HUES6 (cell line): Measurements from ENCODE around the gene SGCD.
"Not testable (repeated sequence)": the region's sequence is repeated elsewhere in the genome, so short reads cannot be mapped to it uniquely, and the experiment has no call there.

ENCODE experiments used
- H3K27ac ChIP-seq: 2 replicates; pipeline ENCODE4 v1.7.0; 2013; ENCODE audit warnings: low read depth, mild to moderate bottlenecking, low read length, inconsistent platforms
- H3K27me3 ChIP-seq: 2 replicates; pipeline ENCODE4 v1.6.1; 2013; ENCODE audit warnings: low read length; ENCODE audit not compliant: control insufficient read depth, insufficient read depth
- H3K36me3 ChIP-seq: 2 replicates; pipeline ENCODE4 v1.6.1; 2013; ENCODE audit warnings: low read length; ENCODE audit not compliant: control insufficient read depth, insufficient read depth
- H3K4me1 ChIP-seq: 2 replicates; pipeline ENCODE4 v1.6.1; 2013; ENCODE audit warnings: low read length; ENCODE audit not compliant: control insufficient read depth, insufficient read depth
- H3K4me3 ChIP-seq: 2 replicates; pipeline ENCODE4 v1.5.1; 2013; ENCODE audit warnings: low read depth, low read length
- H3K9ac ChIP-seq: one replicate; pipeline ENCODE4 v1.6.1; 2013; ENCODE audit warnings: mild to moderate bottlenecking, low read length
- H3K9me3 ChIP-seq: 2 replicates; pipeline ENCODE4 v1.6.1; 2013; ENCODE audit warnings: low read depth, low read length; ENCODE audit not compliant: control insufficient read depth, insufficient read depth

The SGCD gene

DNA sequence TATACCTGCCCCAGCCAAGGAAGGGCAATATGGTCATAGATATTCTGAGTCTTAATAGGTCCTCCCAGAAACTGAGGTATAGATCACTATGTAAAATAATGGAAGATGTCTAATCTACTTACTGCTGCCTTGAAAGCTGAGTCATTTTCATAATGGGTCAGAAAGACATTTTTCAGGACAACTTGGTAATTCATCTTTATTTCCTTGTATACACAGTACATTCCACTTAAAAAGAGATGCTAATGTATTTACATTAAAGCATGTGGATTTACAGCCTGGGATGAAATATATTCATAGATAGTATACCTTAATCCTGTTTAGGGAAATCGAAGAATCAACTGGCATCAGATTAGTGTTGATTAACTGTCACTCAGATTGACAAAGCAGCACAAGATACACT is 304.0 kb downstream of the SGCD start:
- Histone ChIP-seq H3K4me1 (no peaks in the 10 kb centered on the region), H3K27me3 (no peaks in the 10 kb centered on the region), H3K4me3 (no peak overlapping the region), H3K9ac (no peak overlapping the region), H3K36me3 (no peaks in the 10 kb centered on the region), H3K9me3 (no peaks in the 10 kb centered on the region), H3K27ac (no peak overlapping the region)

DNA sequence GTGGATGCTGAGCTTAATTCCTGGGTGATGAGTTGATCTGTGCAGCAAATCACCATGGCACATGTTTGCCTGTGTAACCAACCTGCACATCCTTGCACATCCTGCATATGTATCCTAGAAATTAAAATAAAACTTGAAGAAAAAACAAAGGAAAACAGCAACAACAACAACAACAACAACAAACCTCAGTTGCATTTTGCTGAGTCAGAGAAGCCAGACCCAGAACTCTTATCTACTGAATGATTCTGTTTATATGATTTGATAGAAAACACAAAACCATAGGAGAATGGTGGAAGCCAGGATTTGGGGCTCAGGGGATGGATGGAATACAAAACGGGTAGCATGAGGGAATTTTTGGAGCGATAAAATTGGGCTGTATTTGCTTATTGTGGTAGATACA is 307.3 kb downstream of the SGCD start:
- Histone ChIP-seq H3K27me3 (no peaks in the 10 kb centered on the region), H3K36me3 (no peaks in the 10 kb centered on the region), H3K4me3 (no peak overlapping the region)

DNA sequence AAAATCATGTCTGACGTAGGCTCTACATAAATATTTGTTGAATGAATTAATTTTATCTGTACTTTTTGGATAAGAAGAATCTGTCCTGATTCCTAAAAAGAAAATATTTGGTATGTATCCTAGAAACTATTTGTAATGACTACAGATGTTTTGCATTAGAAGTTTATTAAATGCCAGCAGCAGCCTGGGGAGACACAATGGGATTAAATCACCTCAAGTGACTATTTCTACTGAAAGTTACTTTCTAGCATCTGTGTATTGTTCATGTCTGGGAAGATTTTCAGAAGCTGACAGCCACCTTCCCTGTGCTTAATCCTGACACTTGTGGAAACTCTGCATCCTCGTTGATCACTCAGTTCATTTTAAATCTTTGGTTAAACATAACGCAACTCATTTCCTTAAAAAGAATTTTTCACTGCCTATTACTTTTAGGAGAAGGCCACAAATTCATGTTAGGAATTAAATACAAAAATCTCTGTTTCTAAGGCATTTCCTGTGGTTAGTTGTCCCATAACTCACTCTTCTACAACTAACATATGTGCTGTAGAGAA is 313.8 kb downstream of the SGCD start:
- no peak overlapping the region for H3K4me3 ChIP-seq
- no peaks in the 10 kb centered on the region for H3K9me3 ChIP-seq
- no peaks in the 10 kb centered on the region for H3K36me3 ChIP-seq
- no peaks in the 10 kb centered on the region for H3K4me1 ChIP-seq
- H3K27me3 ChIP-seq, result no peaks in the 10 kb centered on the region
- no peak overlapping the region for H3K9ac ChIP-seq
- H3K27ac ChIP-seq, result no peak overlapping the region

More for the DNA sequence above, 307.3 kb downstream of the SGCD start:
- Histone ChIP-seq H3K27ac (no peak overlapping the region), H3K9ac (no peak overlapping the region), H3K9me3 (no peaks in the 10 kb centered on the region), H3K4me1 (no peaks in the 10 kb centered on the region)

DNA sequence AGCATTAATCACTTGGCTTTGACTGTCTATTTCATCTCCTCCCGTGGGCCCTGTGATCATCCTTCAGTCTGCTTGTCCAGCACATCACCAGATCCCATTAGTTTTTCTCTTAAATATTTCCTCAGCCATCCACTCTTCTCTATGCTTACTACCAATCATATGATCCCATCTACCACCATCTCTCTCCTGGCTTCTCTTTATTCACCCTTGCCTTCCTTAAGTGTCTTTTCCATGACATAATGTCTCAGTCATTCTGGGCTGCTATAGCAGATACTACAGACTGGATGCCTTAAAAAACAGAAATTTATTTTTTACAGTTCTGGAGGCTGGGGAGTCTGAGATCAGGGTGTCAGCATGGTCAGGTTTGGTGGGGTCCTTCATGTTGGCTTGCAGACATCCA is 314.7 kb downstream of the SGCD start:
- no peak overlapping the region for H3K9ac ChIP-seq
- no peak overlapping the region for H3K4me3 ChIP-seq
- no peak overlapping the region for H3K27ac ChIP-seq
- H3K4me1 ChIP-seq, result no peaks in the 10 kb centered on the region; the same call in 1 of the 2 replicates
- H3K36me3 ChIP-seq, result no peaks in the 10 kb centered on the region
- H3K9me3 ChIP-seq, result no peaks in the 10 kb centered on the region
- H3K27me3 ChIP-seq, result no peaks in the 10 kb centered on the region

DNA sequence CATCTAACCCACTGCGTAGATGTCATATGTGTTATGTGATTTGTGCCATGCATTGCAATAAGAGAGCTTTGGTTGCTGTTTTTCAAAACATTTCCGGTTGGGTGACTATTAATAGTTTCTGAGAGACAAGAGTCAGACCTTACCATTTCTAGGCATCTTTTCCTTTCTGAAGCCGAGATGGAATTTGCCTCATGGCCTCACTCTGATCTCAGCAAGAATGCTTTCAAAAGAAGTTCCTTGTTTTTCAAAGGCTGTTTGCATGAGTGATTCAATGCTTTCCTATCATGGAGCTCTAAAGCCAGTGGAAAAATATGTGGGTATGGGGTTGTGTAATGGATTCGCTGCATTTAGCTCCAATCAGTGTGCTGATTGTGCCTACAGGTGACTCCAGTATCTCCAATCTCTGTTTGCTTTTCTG is 320.1 kb downstream of the SGCD start:
- no peaks in the 10 kb centered on the region for H3K9me3 ChIP-seq
- peaks cover 6% of the 10 kb centered on the region for H3K4me1 ChIP-seq
- H3K27ac ChIP-seq, result no peak overlapping the region
- H3K4me3 ChIP-seq, result no peak overlapping the region
- H3K9ac ChIP-seq, result no peak overlapping the region
- no peaks in the 10 kb centered on the region for H3K36me3 ChIP-seq
- H3K27me3 ChIP-seq, result no peaks in the 10 kb centered on the region

DNA sequence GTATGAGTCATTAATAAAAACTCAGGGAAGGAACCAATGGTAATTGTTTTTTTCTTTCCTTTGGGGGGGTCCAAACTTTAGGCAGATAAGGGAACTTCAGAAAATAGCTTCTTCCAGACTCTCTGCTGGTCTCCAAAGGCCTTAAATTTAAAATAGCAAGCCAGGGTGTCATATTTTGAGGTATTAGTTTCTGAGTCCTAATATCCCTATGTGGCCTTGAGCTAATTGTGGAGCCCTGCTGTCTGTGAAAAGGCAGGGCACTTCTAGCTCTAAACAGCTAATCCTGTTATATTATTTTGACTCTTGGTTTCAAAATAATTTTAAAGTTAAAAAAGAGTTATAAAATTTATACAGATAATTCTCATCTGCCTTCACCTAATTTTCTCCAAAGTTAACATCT is 327.5 kb downstream of the SGCD start:
- Histone ChIP-seq H3K9me3 (no peaks in the 10 kb centered on the region), H3K36me3 (no peaks in the 10 kb centered on the region), H3K27me3 (no peaks in the 10 kb centered on the region), H3K9ac (no peak overlapping the region), H3K4me3 (no peak overlapping the region), H3K4me1 (peaks cover 30% of the 10 kb centered on the region), H3K27ac (peak overlapping the region; percentile 94)

DNA sequence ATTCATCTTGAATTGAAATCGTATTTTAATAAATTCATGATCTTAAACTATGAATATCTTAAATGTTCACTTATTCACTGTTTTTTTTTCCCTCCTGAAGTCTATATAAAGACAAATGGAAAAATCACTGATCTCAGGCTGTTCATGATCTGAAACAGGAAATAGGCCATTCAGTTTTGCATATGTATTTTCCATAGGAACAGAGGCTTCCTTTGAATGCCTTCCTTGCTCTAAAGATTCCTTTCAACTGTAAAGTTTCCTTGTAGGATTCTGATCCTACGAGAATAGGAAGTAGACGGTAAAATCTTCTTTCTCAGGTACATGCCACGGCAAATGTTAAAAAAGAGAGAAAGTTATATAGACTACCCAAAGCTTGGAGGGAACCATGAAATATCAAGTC is 328.8 kb downstream of the SGCD start:
- peak overlapping the region; percentile 61 for H3K9ac ChIP-seq
- H3K27ac ChIP-seq, result peak overlapping the region; percentile 94
- H3K4me1 ChIP-seq, result peaks cover 30% of the 10 kb centered on the region
- H3K27me3 ChIP-seq, result no peaks in the 10 kb centered on the region
- H3K36me3 ChIP-seq, result no peaks in the 10 kb centered on the region
- no peaks in the 10 kb centered on the region for H3K9me3 ChIP-seq
- 0 out of 2 replicates have a peak overlapping the region, but pooled peaks have one; percentile 1 for H3K4me3 ChIP-seq

DNA sequence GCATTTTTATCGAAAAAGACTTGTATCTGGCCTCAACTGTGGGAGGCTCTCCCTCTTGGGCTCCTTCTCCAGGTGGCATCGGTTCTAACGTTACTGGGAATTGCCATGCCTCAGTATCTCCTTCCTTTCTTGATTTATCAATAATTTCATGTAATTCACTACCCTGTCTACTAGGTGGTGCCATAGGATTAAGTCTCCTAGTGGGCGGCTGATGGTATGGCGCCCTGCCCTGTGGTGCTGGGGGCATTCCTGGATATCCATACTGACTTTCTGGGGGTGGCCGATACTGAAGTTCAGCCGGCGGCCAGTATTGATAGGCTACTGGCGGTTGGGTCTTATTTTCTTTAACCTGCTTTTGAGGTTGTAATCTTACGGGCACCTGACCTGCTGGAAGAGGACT is 337.9 kb downstream of the SGCD start:
- Histone ChIP-seq H3K9ac (peak overlapping the region; percentile 76), H3K4me3 (peak overlapping the region; percentile 40; the same call in 1 of the 2 replicates), H3K4me1 (peaks cover 16% of the 10 kb centered on the region)
- H3K9me3 ChIP-seq, H3K27ac ChIP-seq, H3K36me3 ChIP-seq, H3K27me3 ChIP-seq: not testable (repeated sequence)

DNA sequence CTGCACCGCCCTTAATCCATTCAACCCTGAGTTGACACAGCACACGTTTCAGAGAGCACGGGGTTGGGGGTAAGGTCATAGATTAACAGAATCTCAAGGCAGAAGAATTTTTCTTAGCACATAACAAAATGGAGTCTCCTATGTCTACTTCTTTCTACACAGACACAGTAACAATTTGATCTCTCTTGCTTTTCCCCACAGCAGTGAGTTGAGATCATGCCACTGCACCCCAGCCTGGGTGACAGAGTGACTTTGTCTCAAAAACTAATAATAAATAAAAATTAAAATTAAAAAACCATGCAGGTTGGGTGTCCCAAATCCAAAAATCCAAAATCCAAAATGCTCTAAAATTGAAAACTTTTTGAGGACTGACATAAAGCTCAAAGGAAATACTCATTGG is 339.7 kb downstream of the SGCD start:
- not testable (repeated sequence) for H3K9me3 ChIP-seq, H3K27me3 ChIP-seq, H3K36me3 ChIP-seq, H3K4me3 ChIP-seq
- peak overlapping the region; percentile 91 for H3K27ac ChIP-seq
- H3K9ac ChIP-seq, result peak overlapping the region; percentile 70
- peaks cover 27% of the 10 kb centered on the region for H3K4me1 ChIP-seq

DNA sequence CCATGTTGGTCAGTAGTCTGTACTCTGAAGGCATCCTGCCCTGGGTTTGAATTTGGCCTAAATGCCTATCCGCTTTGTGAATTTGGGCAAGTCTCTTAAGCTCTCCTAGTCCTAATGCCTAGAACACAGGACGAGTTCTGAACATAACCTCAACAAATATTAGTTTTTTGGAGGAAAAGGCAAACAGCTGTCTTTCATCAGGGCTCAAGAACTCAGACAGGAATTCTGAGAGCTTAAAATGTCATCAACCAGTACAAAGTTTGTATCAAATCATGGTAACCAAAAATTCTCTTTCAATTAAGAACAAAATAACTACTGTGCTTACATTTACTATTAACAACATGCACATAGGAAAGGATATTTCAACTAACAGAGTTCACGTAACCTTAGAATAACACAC is 340.7 kb downstream of the SGCD start:
- Histone ChIP-seq H3K27ac (peak overlapping the region; percentile 91), H3K9me3 (no peaks in the 10 kb centered on the region), H3K36me3 (no peaks in the 10 kb centered on the region), H3K4me1 (peaks cover 27% of the 10 kb centered on the region), H3K9ac (peak overlapping the region; percentile 70), H3K27me3 (no peaks in the 10 kb centered on the region), H3K4me3 (no peak overlapping the region)

DNA sequence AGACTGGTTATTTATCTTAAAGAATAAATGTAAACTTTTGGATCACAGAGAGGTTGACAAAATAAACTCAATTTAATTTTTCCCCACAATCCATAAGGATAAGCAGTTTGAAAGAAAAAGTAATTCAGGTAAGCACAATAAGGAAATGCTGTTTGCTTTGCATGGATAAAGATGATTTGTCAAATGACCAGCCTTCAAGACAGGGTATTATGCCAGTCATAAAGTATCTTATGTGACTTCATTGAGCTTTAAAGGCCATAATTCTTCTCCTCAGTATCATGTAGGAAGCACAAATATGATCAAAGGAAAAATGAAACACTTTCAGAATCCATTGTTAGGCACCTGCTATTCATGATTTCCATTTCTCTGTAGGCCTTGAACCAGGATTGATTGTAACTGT is 342.5 kb downstream of the SGCD start:
- Histone ChIP-seq H3K27me3 (no peaks in the 10 kb centered on the region), H3K36me3 (no peaks in the 10 kb centered on the region)

DNA sequence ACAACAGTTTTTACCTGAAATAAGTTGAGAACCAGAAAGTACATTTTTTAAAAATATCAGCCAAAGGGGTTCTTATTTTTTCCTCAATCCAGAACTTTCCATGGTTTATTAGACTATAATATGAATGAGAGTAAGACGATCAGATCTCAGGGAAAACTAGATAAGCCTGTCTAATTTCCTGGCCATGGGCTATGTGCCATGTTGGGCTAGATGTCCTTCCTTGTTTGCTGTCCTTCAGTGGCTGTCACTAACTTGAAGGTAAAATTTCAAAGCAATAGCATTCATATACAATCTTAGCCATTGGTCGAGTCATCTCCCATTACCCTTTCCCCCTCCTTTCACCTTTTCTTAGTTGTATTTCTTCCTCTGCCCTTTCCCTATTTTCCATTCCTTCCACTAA is 343.7 kb downstream of the SGCD start:
- no peak overlapping the region; the same call in 1 of the 2 replicates for H3K27ac ChIP-seq
- H3K27me3 ChIP-seq, result no peaks in the 10 kb centered on the region
- H3K4me3 ChIP-seq, result no peak overlapping the region
- peaks cover 30% of the 10 kb centered on the region for H3K4me1 ChIP-seq
- no peak overlapping the region for H3K9ac ChIP-seq
- H3K36me3 ChIP-seq, result no peaks in the 10 kb centered on the region
- no peaks in the 10 kb centered on the region for H3K9me3 ChIP-seq

More for the DNA sequence above, 342.5 kb downstream of the SGCD start:
- Histone ChIP-seq H3K9ac (no peak overlapping the region), H3K9me3 (no peaks in the 10 kb centered on the region), H3K27ac (no peak overlapping the region), H3K4me3 (no peak overlapping the region), H3K4me1 (peaks cover 27% of the 10 kb centered on the region)
